T-cell (primary cell): ENCODE data around the gene TWIST2. TPM values are rescaled to one million over a fixed set of nuclear protein-coding genes. Genes with fewer than 3 reads are reported as not detected.

ENCODE experiments used
- ATAC-seq, 4 experiments: fragments of 200-7000 bp in 3 of 4; fragments of 150-1000 bp in 1 of 4; cut with Tn5 transposase; replicated peaks in 1 of 4; 1 replicate in 3 of 4; 2 replicates in 1 of 4; pipeline ENCODE4 v1.10.0; 2021; ENCODE audit warnings: moderate library complexity in 3 of 4, mild to moderate bottlenecking in 2 of 4, moderate number of reproducible peaks in 1 of 4
- CTCF ChIA-PET, 2 donors: fragments of 300-600 bp; sonication (Branson Sonifier 250); formaldehyde crosslinking; loops; one replicate each; lab custom pipeline; 2022; ENCODE audit warnings: antibody characterized with exemption in 2 of 2; lab: Charles Lee
- POLR2A ChIA-PET, 2 donors: fragments of 300-600 bp; sonication (Branson Sonifier 250); formaldehyde crosslinking; loops; one replicate each; lab custom pipeline; 2022; ENCODE audit warnings: antibody characterized with exemption in 2 of 2; lab: Charles Lee
- DNase-seq, 35 experiments: peaks; one replicate each; pipeline versions ENCODE4 v3.0.0 to v3.0.0-alpha.2; 2013 to 2023
- H3K27ac ChIP-seq: one replicate; pipeline ENCODE4 v1.5.1; 2013; ENCODE audit warnings: low read length
- H3K27me3 ChIP-seq, 2 experiments: replicated peaks in 1 of 2; 1 replicate in 1 of 2; 2 replicates in 1 of 2; pipeline versions ENCODE4 v1.6.1 to v1.7.0; 2013; ENCODE audit warnings: low read length in 1 of 2, mixed read lengths in 1 of 2; ENCODE audit not compliant: control insufficient read depth in 2 of 2, insufficient read depth in 2 of 2; ENCODE audit errors: extremely low read depth in 1 of 2
- H3K36me3 ChIP-seq, 2 donors: 1 replicate in 1 of 2; 2 replicates in 1 of 2; pipeline versions ENCODE4 v1.6.1 to v1.7.0; 2013; ENCODE audit warnings: low read length in 1 of 2; ENCODE audit not compliant: control insufficient read depth in 2 of 2, insufficient read depth in 1 of 2; ENCODE audit errors: extremely low read depth in 1 of 2
- H3K4me1 ChIP-seq, 2 experiments: 1 replicate in 1 of 2; 2 replicates in 1 of 2; pipeline versions ENCODE4 v1.6.1 to v1.7.0; 2013; ENCODE audit warnings: low read length in 2 of 2, mixed read lengths in 1 of 2; ENCODE audit not compliant: insufficient read depth in 2 of 2, control insufficient read depth in 1 of 2; ENCODE audit errors: extremely low read depth in 1 of 2
- H3K4me3 ChIP-seq, 2 donors: 1 replicate in 1 of 2; 2 replicates in 1 of 2; pipeline versions ENCODE4 v1.5.1 to v1.7.0; 2013; ENCODE audit warnings: mild to moderate bottlenecking in 2 of 2, low read length in 1 of 2, moderate library complexity in 1 of 2; ENCODE audit not compliant: control insufficient read depth in 1 of 2; ENCODE audit errors: extremely low read depth in 1 of 2
- H3K9me3 ChIP-seq: 2 replicates; pipeline ENCODE4 v1.7.0; 2013
- H3K27ac Mint-ChIP-seq, 2 donors: one replicate each; pipeline ENCODE4 v1.8.0; 2020 to 2021; ENCODE audit warnings: mild to moderate bottlenecking in 2 of 2, mixed read lengths in 2 of 2
- H3K27me3 Mint-ChIP-seq, 2 donors: one replicate each; pipeline ENCODE4 v1.8.0; 2021 to 2022; ENCODE audit warnings: mixed read lengths in 2 of 2
- H3K36me3 Mint-ChIP-seq: one replicate; pipeline ENCODE4 v1.8.0; 2021; ENCODE audit warnings: mixed read lengths
- H3K4me1 Mint-ChIP-seq, 3 donors: one replicate each; pipeline ENCODE4 v1.8.0; 2020 to 2022; ENCODE audit warnings: mixed read lengths in 3 of 3, mild to moderate bottlenecking in 1 of 3
- H3K4me3 Mint-ChIP-seq, 3 donors: one replicate each; pipeline ENCODE4 v1.8.0; 2020 to 2022; ENCODE audit warnings: mild to moderate bottlenecking in 3 of 3, mixed read lengths in 3 of 3, moderate library complexity in 3 of 3
- H3K9me3 Mint-ChIP-seq, 3 donors: one replicate each; pipeline ENCODE4 v1.8.0; 2020 to 2022; ENCODE audit warnings: mixed read lengths in 3 of 3
- WGBS: methylation state at CpG from one replicate; pipeline ENCODE4 v1.1.5; 2013; ENCODE audit warnings: missing lambda C conversion rate; ENCODE audit not compliant: insufficient coverage; 5-methylcytosine and 5-hydroxymethylcytosine counted together
- total RNA-seq, 35 experiments: library from RNA in 6 of 35; stranded (reverse) in 6 of 35; fragments of 120-200 nt in 1 of 35; gene quantifications; one replicate each; pipeline versions ENCODE4 v1.2.1 to v1.2.4 and lab custom pipeline; 2013 to 2026

TWIST2 gene
- total RNA-seq, 5 donors from 2014 or later (not counting 1 experiment from before 2014, with no cell fraction given): not detected

DNA sequence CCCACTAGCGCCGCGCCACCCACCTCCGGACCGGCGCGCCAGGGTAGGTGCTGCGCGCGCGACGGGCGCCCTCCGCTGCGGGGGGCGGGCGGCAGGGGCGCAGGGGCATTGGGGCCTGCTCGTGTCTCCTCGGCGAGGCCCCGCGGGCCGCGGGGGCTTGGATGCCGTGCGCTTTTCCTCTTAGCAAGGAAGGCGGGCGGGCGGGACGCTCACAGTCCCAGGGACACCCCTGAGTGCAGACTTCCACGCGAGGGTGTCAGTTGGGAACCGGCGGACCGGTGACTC lies 748 bp downstream of the TWIST2 start:
- H3K36me3 Mint-ChIP-seq: no peaks in the 10 kb centered on the region
- H3K4me1 Mint-ChIP-seq: peaks cover 0 to 2% (median 2%) of the 10 kb centered on the region in 3 donors
- ChIA-PET CTCF (no interaction called here), POLR2A (no interaction called here)
- no peaks in the 10 kb centered on the region for H3K9me3 ChIP-seq
- no peaks in the 10 kb centered on the region for H3K36me3 ChIP-seq
- H3K27ac ChIP-seq: no peak overlapping the region
- no peak for DNase-seq
- ATAC-seq: no peak
- no peak overlapping the region for H3K4me3 ChIP-seq
- no peak overlapping the region for H3K27ac Mint-ChIP-seq
- H3K9me3 Mint-ChIP-seq: no peaks in the 10 kb centered on the region
- H3K27me3 ChIP-seq: peaks cover 26 to 39% of the 10 kb centered on the region in 2 experiments
- no peak overlapping the region for H3K4me3 Mint-ChIP-seq
- 10% methylated on average over 32 of the region's 36 CpGs for WGBS
- H3K4me1 ChIP-seq: peaks cover 0 to 9% of the 10 kb centered on the region in 2 experiments
- peaks cover 48 to 50% of the 10 kb centered on the region in 2 donors for H3K27me3 Mint-ChIP-seq

DNA sequence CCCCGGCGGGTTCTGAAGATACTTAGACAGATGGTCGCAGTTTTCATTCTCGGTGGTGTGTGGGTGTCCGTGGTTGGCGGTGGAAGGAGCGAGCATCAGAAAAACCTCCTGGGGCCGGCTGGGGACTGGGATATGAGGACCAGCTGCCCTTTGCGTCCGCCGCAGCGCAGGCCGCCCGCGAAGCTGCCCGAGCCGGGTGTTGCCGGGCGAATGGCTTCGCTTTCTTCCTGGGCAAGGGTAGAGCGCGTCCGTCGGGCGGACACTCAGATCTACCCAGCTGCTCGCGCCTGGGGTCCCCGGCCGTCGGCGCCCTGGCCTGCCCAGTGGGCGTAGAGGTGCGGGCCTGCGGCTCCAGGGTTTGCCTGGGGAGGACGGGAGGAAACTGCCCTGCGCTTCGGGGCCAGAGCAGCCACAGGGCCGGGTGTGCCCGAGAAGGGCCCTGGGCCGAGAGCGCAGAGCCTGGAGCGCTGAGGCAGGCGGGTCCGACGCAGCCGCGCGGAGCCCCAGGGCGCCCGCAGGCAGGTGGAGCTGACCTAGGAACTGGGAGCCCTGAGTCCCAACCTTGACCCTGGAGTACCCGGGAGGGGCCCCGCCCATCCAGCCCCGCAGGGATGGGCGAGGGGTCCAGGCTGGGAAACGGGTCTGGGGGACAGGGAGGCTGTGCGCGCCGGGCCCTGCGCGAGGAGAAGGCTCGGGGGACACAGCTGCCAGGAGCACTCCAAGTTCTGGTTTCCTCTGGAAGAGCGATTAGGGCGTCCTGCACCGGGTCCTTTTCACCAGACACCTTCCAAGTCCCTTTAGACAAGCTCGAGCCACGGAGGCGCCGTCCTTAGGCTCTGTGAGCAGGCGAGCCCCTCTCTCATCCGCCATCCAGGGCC lies 1.3 kb downstream of the TWIST2 start:
- DNase-seq (no peak), ATAC-seq (no peak)
- H3K27ac Mint-ChIP-seq: no peak overlapping the region
- CTCF ChIA-PET: no interaction called here
- no peak overlapping the region for H3K27ac ChIP-seq
- H3K27me3 ChIP-seq: peaks cover 26 to 40% of the 10 kb centered on the region in 2 experiments
- no peaks in the 10 kb centered on the region for H3K36me3 ChIP-seq
- no peaks in the 10 kb centered on the region for H3K36me3 Mint-ChIP-seq
- H3K4me3 Mint-ChIP-seq: peak overlapping the region in 1 of 3 donors; percentile 36
- no peaks in the 10 kb centered on the region for H3K9me3 ChIP-seq
- POLR2A ChIA-PET: no interaction called here
- no peak overlapping the region for H3K4me3 ChIP-seq
- no peaks in the 10 kb centered on the region for H3K9me3 Mint-ChIP-seq
- peaks cover 0 to 9% of the 10 kb centered on the region in 2 experiments for H3K4me1 ChIP-seq
- H3K4me1 Mint-ChIP-seq: peaks cover 0 to 2% (median 2%) of the 10 kb centered on the region in 3 donors
- 10% methylated on average over 67 of the region's 70 CpGs for WGBS
- peaks cover 45 to 49% of the 10 kb centered on the region in 2 donors for H3K27me3 Mint-ChIP-seq

DNA sequence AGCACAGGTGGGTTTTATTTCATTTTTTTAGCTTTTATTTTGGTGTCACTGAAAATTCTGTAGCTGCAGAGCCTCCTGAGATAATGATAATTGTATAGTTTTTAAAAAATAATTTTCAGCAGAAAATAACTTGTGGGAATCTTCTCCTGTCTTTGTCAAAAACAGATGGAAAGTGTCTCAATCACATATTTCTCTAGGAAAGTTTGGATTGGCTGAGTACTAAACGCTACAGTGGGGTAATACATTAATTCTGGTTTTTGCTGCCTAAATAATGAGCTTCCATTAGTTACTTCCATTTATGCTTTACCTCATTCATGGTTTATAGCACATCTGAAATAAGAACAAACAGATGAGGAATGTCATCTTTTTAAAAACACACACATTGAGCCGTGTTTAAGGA lies 2.2 kb downstream of the TWIST2 start:
- Histone ChIP-seq H3K27me3 (peaks cover 30 to 43% of the 10 kb centered on the region in 2 experiments), H3K4me3 (no peak overlapping the region), H3K36me3 (no peaks in the 10 kb centered on the region), H3K27ac (no peak overlapping the region), H3K4me1 (peaks cover 0 to 9% of the 10 kb centered on the region in 2 experiments), H3K9me3 (no peaks in the 10 kb centered on the region)
- Mint-ChIP-seq H3K4me1 (peaks cover 0 to 2% (median 2%) of the 10 kb centered on the region in 3 donors), H3K9me3 (no peaks in the 10 kb centered on the region), H3K27me3 (peaks cover 39 to 40% of the 10 kb centered on the region in 2 donors), H3K4me3 (no peak overlapping the region), H3K36me3 (no peaks in the 10 kb centered on the region), H3K27ac (no peak overlapping the region)
- ChIA-PET CTCF (no interaction called here), POLR2A (no interaction called here)
- WGBS: no CpG with 5 or more reads among the region's 2 CpGs
- DNase-seq (no peak), ATAC-seq (no peak)

DNA sequence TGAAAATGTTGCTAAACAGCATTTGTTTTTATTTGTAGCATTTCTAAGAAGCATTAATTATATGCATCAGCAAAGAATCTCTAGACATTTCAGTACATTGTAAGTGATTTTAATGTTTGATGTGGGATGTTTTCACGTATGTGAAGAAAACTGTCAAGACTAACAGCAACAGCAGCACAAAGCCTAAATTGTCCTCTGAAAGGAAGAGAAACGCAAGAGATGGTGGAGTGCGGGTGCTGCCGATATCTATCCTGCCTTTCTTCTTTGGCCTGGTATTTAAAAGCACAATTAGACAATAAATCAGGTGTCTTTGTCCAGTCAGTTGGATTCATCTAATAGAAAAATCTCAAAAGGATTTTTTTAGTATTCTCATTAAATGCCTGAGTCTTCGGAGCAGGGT lies 3.1 kb downstream of the TWIST2 start:
- Mint-ChIP-seq H3K4me1 (no peaks in the 10 kb centered on the region), H3K27ac (no peak overlapping the region), H3K4me3 (no peak overlapping the region), H3K27me3 (peaks cover 34 to 38% of the 10 kb centered on the region in 2 donors), H3K36me3 (no peaks in the 10 kb centered on the region), H3K9me3 (no peaks in the 10 kb centered on the region)
- no peak overlapping the region for H3K4me3 ChIP-seq
- H3K4me1 ChIP-seq: peaks cover 0 to 9% of the 10 kb centered on the region in 2 experiments
- H3K36me3 ChIP-seq: no peaks in the 10 kb centered on the region
- no peak overlapping the region for H3K27ac ChIP-seq
- ATAC-seq (no peak), DNase-seq (no peak)
- H3K27me3 ChIP-seq: peaks cover 24 to 41% of the 10 kb centered on the region in 2 experiments
- ChIA-PET CTCF (no interaction called here), POLR2A (no interaction called here)
- WGBS: no CpG with 5 or more reads among the region's 5 CpGs
- no peaks in the 10 kb centered on the region for H3K9me3 ChIP-seq

DNA sequence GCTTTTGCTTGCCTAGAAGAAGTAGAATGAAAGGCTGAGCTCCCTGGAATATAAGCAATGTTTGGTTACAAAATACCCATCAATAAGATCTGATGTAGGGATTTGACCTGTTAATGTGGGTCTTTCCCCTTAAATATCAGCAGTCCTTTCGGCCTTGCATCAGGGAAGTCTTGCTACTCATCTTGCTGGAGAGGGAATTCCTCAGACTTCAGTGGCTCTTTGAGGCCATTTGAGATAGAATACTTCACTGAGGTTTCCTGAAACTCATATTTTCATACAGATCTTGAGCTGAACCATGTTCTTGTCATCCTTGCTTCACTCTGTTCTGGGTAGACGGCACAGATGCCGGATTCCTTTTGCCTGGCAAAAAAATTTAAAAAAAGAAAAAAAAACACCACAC lies 3.9 kb downstream of the TWIST2 start:
- H3K9me3 Mint-ChIP-seq: no peaks in the 10 kb centered on the region
- Histone ChIP-seq H3K9me3 (no peaks in the 10 kb centered on the region), H3K4me1 (peaks cover 0 to 9% of the 10 kb centered on the region in 2 experiments), H3K27ac (no peak overlapping the region), H3K4me3 (no peak overlapping the region), H3K27me3 (peaks cover 23 to 39% of the 10 kb centered on the region in 2 experiments), H3K36me3 (no peaks in the 10 kb centered on the region)
- POLR2A ChIA-PET: no interaction called here
- no peaks in the 10 kb centered on the region for H3K36me3 Mint-ChIP-seq
- H3K27ac Mint-ChIP-seq: no peak overlapping the region
- CTCF ChIA-PET: no interaction called here
- ATAC-seq: no peak
- WGBS: no CpG with 5 or more reads among the region's 3 CpGs
- H3K27me3 Mint-ChIP-seq: peaks cover 35% of the 10 kb centered on the region in 2 donors
- H3K4me3 Mint-ChIP-seq: no peak overlapping the region
- no peak for DNase-seq
- H3K4me1 Mint-ChIP-seq: no peaks in the 10 kb centered on the region

DNA sequence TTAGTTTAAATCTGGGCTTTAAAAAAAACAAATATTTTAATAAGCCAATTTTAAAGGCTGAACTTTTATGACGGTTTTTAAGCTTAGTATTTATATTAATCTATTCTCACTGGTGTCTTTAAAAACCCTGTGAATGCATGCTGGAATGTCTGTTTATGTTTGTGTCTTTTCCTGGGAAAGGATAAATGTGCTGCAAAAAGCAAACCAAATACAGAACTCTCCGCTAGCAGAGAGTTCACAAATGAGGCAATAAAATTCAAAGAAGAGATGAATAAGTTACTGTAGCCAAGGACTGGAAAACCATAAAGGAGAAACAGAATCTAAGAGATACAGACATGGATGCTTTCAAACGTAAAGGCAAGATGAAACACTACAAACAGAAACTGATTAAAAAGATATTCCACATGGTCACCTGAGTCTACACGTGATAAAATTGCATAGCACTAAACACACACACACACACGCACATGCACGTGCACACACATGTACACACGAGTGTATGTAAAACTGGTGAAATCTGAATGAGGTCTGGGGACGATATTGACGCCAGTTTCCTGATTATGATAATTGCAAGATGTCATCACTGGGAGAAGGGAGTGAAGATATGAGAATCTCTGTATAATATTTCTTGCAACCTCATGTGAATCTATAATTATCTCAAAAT lies 4.5 kb downstream of the TWIST2 start:
- no peak for ATAC-seq
- Histone ChIP-seq H3K9me3 (no peaks in the 10 kb centered on the region), H3K4me3 (no peak overlapping the region), H3K4me1 (peaks cover 0 to 7% of the 10 kb centered on the region in 2 experiments), H3K36me3 (no peaks in the 10 kb centered on the region), H3K27ac (no peak overlapping the region), H3K27me3 (peaks cover 23 to 41% of the 10 kb centered on the region in 2 experiments)
- ChIA-PET POLR2A (no interaction called here), CTCF (no interaction called here)
- DNase-seq: no peak
- Mint-ChIP-seq H3K4me3 (no peak overlapping the region), H3K36me3 (no peaks in the 10 kb centered on the region), H3K9me3 (no peaks in the 10 kb centered on the region), H3K27me3 (peaks cover 35% of the 10 kb centered on the region in 2 donors), H3K4me1 (no peaks in the 10 kb centered on the region), H3K27ac (no peak overlapping the region)
- 20% methylated on average over 1 of the region's 9 CpGs for WGBS
